ENCODE measurements around the gene LPIN3.

Gene LPIN3

GRCh38 chr20:41355192-41355591 is 14.6 kb downstream of the LPIN3 start:
- H3K9ac ChIP-seq (ENCODE audit: low read depth, low read length): no peak overlapping the region
- no peak overlapping the region for H3K4me2 ChIP-seq (ENCODE audit: low read length)
- H3K27me3 ChIP-seq (ENCODE audit: control insufficient read depth, insufficient read depth, low read length): no peaks in the 10 kb centered on the region
- no peaks in the 10 kb centered on the region for H3K4me1 ChIP-seq (ENCODE audit: control insufficient read depth, insufficient read depth, low read length)
- peaks cover 46% of the 10 kb centered on the region for H3K36me3 ChIP-seq (ENCODE audit: insufficient read depth, low read length)
- H3K4me3 ChIP-seq (ENCODE audit: low read length): no peak overlapping the region
- no peaks in the 10 kb centered on the region for H3K9me3 ChIP-seq (replicated peaks; ENCODE audit: low read length)

- Histone ChIP-seq H3K9ac (ENCODE audit: low read depth, low read length) (no peak overlapping the region), H3K36me3 (ENCODE audit: insufficient read depth, low read length) (peaks cover 42% of the 10 kb centered on the region), H3K9me3 (replicated peaks; ENCODE audit: low read length) (no peaks in the 10 kb centered on the region), H3K4me2 (ENCODE audit: low read length) (no peak overlapping the region), H3K4me3 (ENCODE audit: low read length) (no peak overlapping the region), H3K27me3 (ENCODE audit: control insufficient read depth, insufficient read depth, low read length) (no peaks in the 10 kb centered on the region), H3K4me1 (ENCODE audit: control insufficient read depth, insufficient read depth, low read length) (no peaks in the 10 kb centered on the region)
Observed at GRCh38 chr20:41355598-41356203, 15.1 kb downstream of the LPIN3 start.

DNA sequence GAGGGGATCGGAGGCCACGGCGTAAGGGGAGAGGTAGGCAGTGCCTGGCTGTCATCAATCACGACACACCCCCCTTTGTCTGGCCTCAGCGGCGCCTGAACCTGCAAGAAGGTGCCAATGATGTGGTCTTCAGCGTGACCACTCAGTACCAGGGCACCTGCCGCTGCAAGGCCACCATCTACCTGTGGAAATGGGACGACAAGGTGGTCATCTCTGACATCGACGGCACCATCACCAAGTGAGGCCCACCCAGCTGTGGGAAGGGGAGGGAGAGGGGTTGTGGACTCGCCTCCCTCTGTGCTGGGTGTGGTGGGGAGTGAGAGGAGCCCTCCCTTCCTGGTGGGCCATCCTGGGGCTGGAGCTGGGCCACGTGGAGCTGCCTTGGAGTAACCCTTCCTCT is 16.3 kb downstream of the LPIN3 start:
- Histone ChIP-seq H3K9ac (ENCODE audit: low read depth, low read length) (no peak overlapping the region), H3K4me1 (ENCODE audit: control insufficient read depth, insufficient read depth, low read length) (no peaks in the 10 kb centered on the region), H3K4me2 (ENCODE audit: low read length) (no peak overlapping the region), H3K36me3 (ENCODE audit: insufficient read depth, low read length) (peaks cover 36% of the 10 kb centered on the region), H3K9me3 (replicated peaks; ENCODE audit: low read length) (no peaks in the 10 kb centered on the region), H3K4me3 (ENCODE audit: low read length) (no peak overlapping the region), H3K27me3 (ENCODE audit: control insufficient read depth, insufficient read depth, low read length) (no peaks in the 10 kb centered on the region)

GRCh38 chr20:41357424-41358163 is 17.0 kb downstream of the LPIN3 start:
- Histone ChIP-seq H3K9ac (ENCODE audit: low read depth, low read length) (no peak overlapping the region), H3K4me2 (ENCODE audit: low read length) (no peak overlapping the region), H3K27me3 (ENCODE audit: control insufficient read depth, insufficient read depth, low read length) (no peaks in the 10 kb centered on the region), H3K4me1 (ENCODE audit: control insufficient read depth, insufficient read depth, low read length) (no peaks in the 10 kb centered on the region), H3K4me3 (ENCODE audit: low read length) (no peak overlapping the region), H3K36me3 (ENCODE audit: insufficient read depth, low read length) (peaks cover 30% of the 10 kb centered on the region), H3K9me3 (replicated peaks; ENCODE audit: low read length) (no peaks in the 10 kb centered on the region)

GRCh38 chr20:41358230-41358629 is 17.6 kb downstream of the LPIN3 start:
- Histone ChIP-seq H3K4me2 (ENCODE audit: low read length) (no peak overlapping the region), H3K9ac (ENCODE audit: low read depth, low read length) (no peak overlapping the region), H3K4me3 (ENCODE audit: low read length) (no peak overlapping the region), H3K4me1 (ENCODE audit: control insufficient read depth, insufficient read depth, low read length) (no peaks in the 10 kb centered on the region), H3K27me3 (ENCODE audit: control insufficient read depth, insufficient read depth, low read length) (no peaks in the 10 kb centered on the region), H3K9me3 (replicated peaks; ENCODE audit: low read length) (no peaks in the 10 kb centered on the region), H3K36me3 (ENCODE audit: insufficient read depth, low read length) (peaks cover 28% of the 10 kb centered on the region)

- Histone ChIP-seq H3K27me3 (ENCODE audit: control insufficient read depth, insufficient read depth, low read length) (no peaks in the 10 kb centered on the region), H3K9ac (ENCODE audit: low read depth, low read length) (no peak overlapping the region), H3K4me1 (ENCODE audit: control insufficient read depth, insufficient read depth, low read length) (no peaks in the 10 kb centered on the region), H3K4me2 (ENCODE audit: low read length) (no peak overlapping the region), H3K9me3 (replicated peaks; ENCODE audit: low read length) (no peaks in the 10 kb centered on the region), H3K4me3 (ENCODE audit: low read length) (no peak overlapping the region), H3K36me3 (ENCODE audit: insufficient read depth, low read length) (peaks cover 28% of the 10 kb centered on the region)
Observed at GRCh38 chr20:41358717-41359116, 18.1 kb downstream of the LPIN3 start.

DNA sequence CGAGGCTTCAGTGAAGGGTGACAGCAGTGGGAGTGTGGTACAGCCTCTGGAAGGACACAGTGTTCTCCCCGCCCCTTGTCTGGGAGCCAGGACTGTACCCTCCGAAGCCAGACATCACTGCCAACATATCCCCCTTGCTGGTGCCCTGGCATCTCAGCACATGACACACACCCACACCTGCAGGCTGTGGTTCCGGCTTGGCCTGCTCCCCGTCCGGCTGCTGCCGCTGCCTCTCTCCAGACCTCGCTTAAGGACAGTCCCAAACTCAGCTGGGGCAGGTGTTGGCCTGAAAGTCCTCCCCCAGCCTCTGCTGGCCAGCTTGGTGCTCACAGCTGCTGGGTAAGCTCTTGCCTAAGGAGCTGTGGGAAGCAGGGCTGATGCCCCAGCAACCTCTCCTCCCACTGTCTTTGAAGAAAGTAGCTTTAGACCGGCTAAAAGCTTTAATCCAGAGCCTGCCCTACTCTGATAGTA is 19.0 kb downstream of the LPIN3 start:
- H3K4me1 ChIP-seq (ENCODE audit: control insufficient read depth, insufficient read depth, low read length): no peaks in the 10 kb centered on the region
- peaks cover 7% of the 10 kb centered on the region for H3K27me3 ChIP-seq (ENCODE audit: control insufficient read depth, insufficient read depth, low read length)
- peaks cover 24% of the 10 kb centered on the region for H3K36me3 ChIP-seq (ENCODE audit: insufficient read depth, low read length)
- no peaks in the 10 kb centered on the region for H3K9me3 ChIP-seq (replicated peaks; ENCODE audit: low read length)
- H3K4me2 ChIP-seq (ENCODE audit: low read length): no peak overlapping the region
- H3K9ac ChIP-seq (ENCODE audit: low read depth, low read length): no peak overlapping the region
- no peak overlapping the region for H3K4me3 ChIP-seq (ENCODE audit: low read length)

- no peak overlapping the region for H3K4me3 ChIP-seq (ENCODE audit: low read length)
- peaks cover 22% of the 10 kb centered on the region for H3K27me3 ChIP-seq (ENCODE audit: control insufficient read depth, insufficient read depth, low read length)
- H3K9me3 ChIP-seq (replicated peaks; ENCODE audit: low read length): no peaks in the 10 kb centered on the region
- H3K9ac ChIP-seq (ENCODE audit: low read depth, low read length): no peak overlapping the region
- H3K4me1 ChIP-seq (ENCODE audit: control insufficient read depth, insufficient read depth, low read length): peaks cover 7% of the 10 kb centered on the region
- H3K36me3 ChIP-seq (ENCODE audit: insufficient read depth, low read length): peaks cover 20% of the 10 kb centered on the region
- no peak overlapping the region for H3K4me2 ChIP-seq (ENCODE audit: low read length)
Observed at GRCh38 chr20:41360831-41361756, 20.5 kb downstream of the LPIN3 start.

DNA sequence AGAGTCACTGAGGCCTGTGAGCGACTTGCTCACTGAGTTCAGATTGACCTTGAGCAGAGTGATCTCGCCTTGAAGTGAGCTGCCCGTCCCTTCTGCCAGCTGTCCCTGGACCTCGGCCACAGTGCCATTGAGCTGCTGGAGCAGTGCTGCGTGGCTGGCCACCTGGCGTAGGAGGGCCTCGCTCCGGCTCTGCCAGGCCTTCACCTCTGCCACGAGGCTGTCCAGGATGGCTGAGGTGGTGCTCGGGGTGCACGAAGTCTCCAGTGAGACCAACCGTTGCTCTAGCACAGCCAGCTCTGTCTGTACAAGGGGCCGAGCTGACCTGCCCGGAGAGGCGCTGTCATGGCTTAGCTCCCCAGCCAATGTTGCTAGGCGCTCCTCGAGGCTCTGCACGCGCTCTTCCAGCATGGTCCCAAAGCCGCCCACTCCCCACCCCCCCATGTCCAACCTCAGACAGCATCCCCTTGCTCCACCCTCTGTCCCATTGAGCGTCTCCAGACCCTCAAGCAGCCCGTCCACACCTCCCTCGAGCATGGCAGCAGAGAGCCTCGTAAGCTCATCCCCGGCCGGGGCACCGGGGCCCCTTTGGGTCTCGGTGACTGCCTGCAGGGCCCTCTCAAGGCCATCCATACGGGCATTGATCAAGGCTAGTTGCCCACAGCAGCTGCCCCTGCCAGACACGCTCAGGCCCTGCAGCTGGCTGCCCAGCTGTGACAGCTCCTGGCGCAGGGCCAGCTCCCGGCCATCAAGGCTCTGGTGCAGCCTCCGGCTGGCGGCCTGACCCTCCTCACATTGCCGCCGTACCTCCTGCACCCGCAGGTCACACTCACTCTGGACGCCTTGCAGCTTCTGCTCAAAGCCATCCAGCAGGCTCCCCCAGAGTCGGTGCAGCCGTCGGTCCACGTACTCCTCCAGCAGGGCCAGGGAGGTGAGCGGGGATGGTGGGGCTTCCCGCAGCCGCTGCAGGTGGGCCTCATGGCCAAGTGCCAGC is 21.4 kb downstream of the LPIN3 start:
- Histone ChIP-seq H3K9me3 (replicated peaks; ENCODE audit: low read length) (no peaks in the 10 kb centered on the region), H3K4me2 (ENCODE audit: low read length) (no peak overlapping the region), H3K4me1 (ENCODE audit: control insufficient read depth, insufficient read depth, low read length) (peaks cover 8% of the 10 kb centered on the region), H3K4me3 (ENCODE audit: low read length) (no peak overlapping the region), H3K36me3 (ENCODE audit: insufficient read depth, low read length) (peaks cover 14% of the 10 kb centered on the region), H3K9ac (ENCODE audit: low read depth, low read length) (no peak overlapping the region), H3K27me3 (ENCODE audit: control insufficient read depth, insufficient read depth, low read length) (peaks cover 26% of the 10 kb centered on the region)

- Histone ChIP-seq H3K9ac (ENCODE audit: low read depth, low read length) (no peak overlapping the region), H3K4me3 (ENCODE audit: low read length) (no peak overlapping the region), H3K27me3 (ENCODE audit: control insufficient read depth, insufficient read depth, low read length) (peaks cover 33% of the 10 kb centered on the region), H3K4me2 (ENCODE audit: low read length) (no peak overlapping the region), H3K4me1 (ENCODE audit: control insufficient read depth, insufficient read depth, low read length) (peaks cover 8% of the 10 kb centered on the region), H3K9me3 (replicated peaks; ENCODE audit: low read length) (no peaks in the 10 kb centered on the region), H3K36me3 (ENCODE audit: insufficient read depth, low read length) (peaks cover 9% of the 10 kb centered on the region)
Observed at GRCh38 chr20:41362748-41363140, 22.1 kb downstream of the LPIN3 start.
